Motor neuron (in vitro differentiated cells): ENCODE measurements around the gene GAB2. TPM values are rescaled to one million over a fixed set of nuclear protein-coding genes. Genes with fewer than 3 reads are reported as not detected.
"Not testable (repeated sequence)": the region's sequence is repeated elsewhere in the genome, so short reads cannot be mapped to it uniquely, and the experiment has no call there.

ENCODE experiments used
- ATAC-seq, 8 experiments: fragments of 200-7000 bp; cut with Tn5 transposase; replicated peaks in 6 of 8; 2 replicates each; pipeline ENCODE4 v1.8.0; 2021; ENCODE audit warnings: mild to moderate bottlenecking in 8 of 8, moderate library complexity in 8 of 8
- H3K27ac ChIP-seq, 2 donors: fragments of 250-450 bp; sonication (Bioruptor Pico); 2 replicates each; pipeline ENCODE4 v1.9.0; 2021; ENCODE audit warnings: antibody characterized with exemption in 2 of 2, mild to moderate bottlenecking in 2 of 2, moderate library complexity in 1 of 2
- H3K4me1 ChIP-seq, 2 donors: fragments of 250-450 bp; sonication (Bioruptor Pico); replicated peaks in 1 of 2; 2 replicates each; pipeline ENCODE4 v1.6.1; 2021; ENCODE audit warnings: antibody characterized with exemption in 2 of 2, mild to moderate bottlenecking in 2 of 2, moderate library complexity in 1 of 2
- H3K4me3 ChIP-seq, 5 donors: fragments of 250-450 bp; sonication (Bioruptor Pico); 2 replicates each; pipeline ENCODE4 v1.9.0; 2021; ENCODE audit warnings: antibody characterized with exemption in 5 of 5, mild to moderate bottlenecking in 5 of 5, moderate library complexity in 4 of 5
- WGBS, 10 experiments: fragments of 450-650 bp; shearing (Covaris generic); methylation state at CpG; one replicate each; pipeline ENCODE4 v1.0.0; 2022; 5-methylcytosine and 5-hydroxymethylcytosine counted together
- in situ Hi-C, 9 experiments: fragments of 400-800 bp; cut with MboI; loops; one replicate each; pipeline ENCODE4 v1.15.0; 2021; ENCODE audit warnings: low sequenced_read_pairs in 9 of 9, low pct_unique_long_range_greater_than_20kb in 2 of 9; ENCODE audit not compliant: unreplicated experiment in 9 of 9
- total RNA-seq, 8 experiments: library from RNA; unstranded; fragments of 300-600 nt; gene quantifications; 2 replicates each; pipeline versions ENCODE4 v1.2.3 to v1.2.4, GENCODE V29; 2022

GAB2 gene
- total RNA-seq, 8 experiments from 2014 or later = 2.5 to 44.1 (median 25.6) TPM

- Histone ChIP-seq H3K27ac (no peak overlapping the region), H3K4me1 (peaks cover 0 to 7% of the 10 kb centered on the region in 2 donors), H3K4me3 (no peak overlapping the region)
- no peak for ATAC-seq
- WGBS, 10 experiments = 65 to 95% (median 90%) methylated on average over 2 to 7 of the region's 7 CpGs
- in situ Hi-C loops = no loop called here
These were observed 127.9 kb downstream of the GAB2 start for GRCh38 chr11:78289552-78290292.

GRCh38 chr11:78284260-78284659 lies 133.4 kb downstream of the GAB2 start:
- Histone ChIP-seq H3K4me3 (no peak overlapping the region), H3K4me1 (peaks cover 3 to 7% of the 10 kb centered on the region in 2 donors), H3K27ac (no peak overlapping the region)
- 67 to 100% (median 94%) methylated on average over 1 to 5 of the region's 5 CpGs; no CpG with 5 or more reads in 2 of the 10 experiments for WGBS, 10 experiments
- ATAC-seq = no peak
- in situ Hi-C loops = no loop called here

- Histone ChIP-seq H3K4me3 (no peak overlapping the region), H3K27ac (no peak overlapping the region), H3K4me1 (peaks cover 5 to 7% of the 10 kb centered on the region in 2 donors)
- in situ Hi-C loops = no loop called here
- no peak for ATAC-seq
- WGBS, 10 experiments = 91 to 100% (median 97%) methylated on average over 1 of the region's 1 CpG; no CpG with 5 or more reads in 2 of the 10 experiments
These were observed 134.8 kb downstream of the GAB2 start for GRCh38 chr11:78282821-78283220.

- Histone ChIP-seq H3K4me1 (peaks cover 7 to 12% of the 10 kb centered on the region in 2 donors), H3K4me3 (no peak overlapping the region), H3K27ac (no peak overlapping the region)
- in situ Hi-C loops = no loop called here
- 50 to 100% (median 91%) methylated on average over 1 to 2 of the region's 2 CpGs; no CpG with 5 or more reads in 6 of the 10 experiments for WGBS, 10 experiments
- no peak for ATAC-seq
These were observed 136.1 kb downstream of the GAB2 start for GRCh38 chr11:78281511-78281910.

- H3K4me3 ChIP-seq = no peak overlapping the region
- no peak overlapping the region for H3K27ac ChIP-seq
- WGBS, 10 experiments = 51 to 100% (median 82%) methylated on average over 1 to 5 of the region's 7 CpGs
- in situ Hi-C loops = no loop called here
- ATAC-seq = peak in 2 of 8 experiments; percentile 21 to 57
- peaks cover 0 to 12% of the 10 kb centered on the region in 2 donors for H3K4me1 ChIP-seq
These were observed 140.2 kb downstream of the GAB2 start for GRCh38 chr11:78277314-78277994.

GRCh38 chr11:78276311-78276710 lies 141.3 kb downstream of the GAB2 start:
- Histone ChIP-seq H3K4me3 (no peak overlapping the region), H3K27ac (no peak overlapping the region), H3K4me1 (peaks cover 0 to 13% of the 10 kb centered on the region in 2 donors)
- in situ Hi-C loops = no loop called here
- WGBS, 10 experiments = 60 to 100% (median 90%) methylated on average over 1 to 2 of the region's 3 CpGs; no CpG with 5 or more reads in 5 of the 10 experiments
- ATAC-seq = no peak

- 30 to 100% (median 90%) methylated on average over 2 to 3 of the region's 3 CpGs; no CpG with 5 or more reads in 2 of the 10 experiments for WGBS, 10 experiments
- in situ Hi-C loops = no loop called here
- ATAC-seq = no peak
- Histone ChIP-seq H3K4me3 (no peak overlapping the region), H3K4me1 (peaks cover 5 to 17% of the 10 kb centered on the region in 2 donors), H3K27ac (no peak overlapping the region)
These were observed 142.9 kb downstream of the GAB2 start for GRCh38 chr11:78274739-78275138.

GRCh38 chr11:78272625-78273269 lies 144.9 kb downstream of the GAB2 start:
- 20 to 100% (median 92%) methylated on average over 1 to 6 of the region's 6 CpGs; no CpG with 5 or more reads in 2 of the 10 experiments for WGBS, 10 experiments
- H3K27ac ChIP-seq, ATAC-seq, H3K4me3 ChIP-seq, in situ Hi-C loops: not testable (repeated sequence)
- H3K4me1 ChIP-seq = peaks cover 7 to 14% of the 10 kb centered on the region in 2 donors

- H3K27ac ChIP-seq, H3K4me3 ChIP-seq, in situ Hi-C loops, H3K4me1 ChIP-seq, ATAC-seq: not testable (repeated sequence)
- 40 to 100% (median 80%) methylated on average over 1 to 2 of the region's 2 CpGs; no CpG with 5 or more reads in 7 of the 10 experiments for WGBS, 10 experiments
These were observed 145.8 kb downstream of the GAB2 start for GRCh38 chr11:78271801-78272200.

- Histone ChIP-seq H3K27ac (no peak overlapping the region), H3K4me3 (no peak overlapping the region), H3K4me1 (peaks cover 7 to 9% of the 10 kb centered on the region in 2 donors)
- WGBS, 10 experiments = 50 to 100% (median 80%) methylated on average over 1 to 2 of the region's 2 CpGs; no CpG with 5 or more reads in 6 of the 10 experiments
- ATAC-seq = peak in 5 of 8 experiments; percentile 34 to 70 (median 48)
- in situ Hi-C loops = no loop called here
These were observed 146.6 kb downstream of the GAB2 start for GRCh38 chr11:78270971-78271370.

- no peak for ATAC-seq
- H3K4me1 ChIP-seq = peaks cover 9 to 11% of the 10 kb centered on the region in 2 donors
- no peak overlapping the region for H3K4me3 ChIP-seq
- in situ Hi-C loops = no loop called here
- 33 to 100% (median 92%) methylated on average over 1 to 4 of the region's 7 CpGs; no CpG with 5 or more reads in 1 of the 10 experiments for whole genome bisulfite sequencing, 10 experiments
- H3K27ac ChIP-seq = no peak overlapping the region
These were observed 147.8 kb downstream of the GAB2 start for GRCh38 chr11:78269806-78270205.

- Histone ChIP-seq H3K4me1 (peaks cover 11 to 12% of the 10 kb centered on the region in 2 donors), H3K27ac (no peak overlapping the region), H3K4me3 (no peak overlapping the region)
- 6 to 100% (median 85%) methylated on average over 1 to 7 of the region's 7 CpGs for WGBS, 10 experiments
- peak in 2 of 8 experiments; percentile 88 to 92 for ATAC-seq
- in situ Hi-C loops = no loop called here
These were observed 148.8 kb downstream of the GAB2 start for GRCh38 chr11:78268591-78269410.
